ENCODE results near the gene KAZALD1. TPM values are rescaled to one million over a fixed set of nuclear protein-coding genes. Genes with fewer than 3 reads are reported as not detected.

Gene KAZALD1
- total and polyA plus RNA-seq, 10 of the 15 experiments (the other 5 are each of a cell fraction or from before 2014, with no cell fraction given) = 0.10 to 4.3 (median 1.9) TPM

GRCh38 chr10:101092881-101093354 is 31.1 kb downstream of the KAZALD1 start:
- DNase-seq (ENCODE audit: low read depth, low spot score) (no peak), FAIRE-seq (no peak), ATAC-seq (no peak)
- Histone ChIP-seq H3K9ac (ENCODE audit: control insufficient read depth, insufficient read depth, low read length) (no peak overlapping the region), H4K20me1 (ENCODE audit: control insufficient read depth, insufficient read depth) (no peaks in the 10 kb centered on the region), H3K36me3 (ENCODE audit: control insufficient read depth in 2 of 2, insufficient read depth in 2 of 2, low read length in 1 of 2) (no peaks in the 10 kb centered on the region), H2AFZ (ENCODE audit: control insufficient read depth, low read depth, low read length) (no peak overlapping the region), H3K4me3 (no peak overlapping the region), H3K4me2 (ENCODE audit: control insufficient read depth, insufficient read depth) (no peak overlapping the region), H3K27me3 (replicated peaks in 1 of 2; ENCODE audit: control insufficient read depth in 2 of 2, insufficient read depth in 2 of 2, low read length in 1 of 2) (peaks cover 1 to 4% of the 10 kb centered on the region in 2 experiments; a peak in 3 of 4 replicates), H3K4me1 (ENCODE audit: control insufficient read depth, insufficient read depth, low read length) (no peaks in the 10 kb centered on the region), H3K9me3 (replicated peaks; ENCODE audit: control insufficient read depth, insufficient read depth, low read length) (no peaks in the 10 kb centered on the region), H3K79me2 (ENCODE audit: control insufficient read depth, insufficient read depth, low read length) (no peaks in the 10 kb centered on the region), H3K27ac (ENCODE audit: control insufficient read depth, insufficient read depth) (no peak overlapping the region)
- SMC1A ChIA-PET (ENCODE audit: uncharacterized antibody, unreplicated experiment) = no interaction called here
- RAD21 ChIA-PET (ENCODE audit: unreplicated experiment) = no interaction called here
- POLR2A ChIA-PET = no interaction called here
- intact Hi-C loops (cut with micrococcal nuclease; ENCODE audit: unreplicated experiment) = no loop called here
- TF ChIP-seq HDAC6 (IDR thresholded peaks at IDR 0.05; ENCODE audit: unreplicated experiment) (no peak), RELB (IDR thresholded peaks at IDR 0.05; ENCODE audit: low read depth) (no peak)
- CTCF ChIA-PET = interaction anchor here (1.2 to 13.8 kb wide), 4 partner anchors 10 to 49 kb away, joined by 3 to 231 read pairs (median 7); no protein-coding TSS in a partner anchor
- no TSS peak for BruUV-seq (replicated peaks)
- 29% methylated on average over 9 of the region's 9 CpGs for WGBS (ENCODE audit: insufficient coverage, insufficient replicate concordance, low lambda C conversion rate, missing lambda C conversion rate)
- in situ Hi-C loops (cut with MboI) = no loop called here

- Histone ChIP-seq H3K27me3 (replicated peaks in 1 of 2; ENCODE audit: control insufficient read depth in 2 of 2, insufficient read depth in 2 of 2, low read length in 1 of 2) (peaks cover 0 to 1% of the 10 kb centered on the region in 2 experiments; a peak in 3 of 4 replicates), H2AFZ (ENCODE audit: control insufficient read depth, low read depth, low read length) (no peak overlapping the region), H3K36me3 (ENCODE audit: control insufficient read depth in 2 of 2, insufficient read depth in 2 of 2, low read length in 1 of 2) (no peaks in the 10 kb centered on the region), H3K4me2 (ENCODE audit: control insufficient read depth, insufficient read depth) (no peak overlapping the region), H3K9ac (ENCODE audit: control insufficient read depth, insufficient read depth, low read length) (no peak overlapping the region), H3K9me3 (replicated peaks; ENCODE audit: control insufficient read depth, insufficient read depth, low read length) (no peaks in the 10 kb centered on the region), H3K27ac (ENCODE audit: control insufficient read depth, insufficient read depth) (no peak overlapping the region), H3K4me1 (ENCODE audit: control insufficient read depth, insufficient read depth, low read length) (no peaks in the 10 kb centered on the region), H3K4me3 (no peak overlapping the region), H4K20me1 (ENCODE audit: control insufficient read depth, insufficient read depth) (no peaks in the 10 kb centered on the region), H3K79me2 (ENCODE audit: control insufficient read depth, insufficient read depth, low read length) (no peaks in the 10 kb centered on the region)
- RAD21 ChIA-PET (ENCODE audit: unreplicated experiment) = interaction anchor here (1.3 to 7.0 kb wide), 2 partner anchors 46 to 63 kb away, joined by 4 to 93 read pairs; partner anchors contain the start of genes PDZD7 and SFXN3
- POLR2A ChIA-PET = no interaction called here
- CTCF ChIA-PET = interaction anchor here (0.7 to 13.8 kb wide), 18 partner anchors 9 to 600 kb away, joined by 3 to 231 read pairs (median 11); partner anchors contain the start of gene KAZALD1
- no peak for ATAC-seq
- intact Hi-C loops (cut with micrococcal nuclease; ENCODE audit: unreplicated experiment) = no loop called here
- BruUV-seq (replicated peaks) = no TSS peak
- no peak for FAIRE-seq
- in situ Hi-C loops (cut with MboI) = no loop called here
- SMC1A ChIA-PET (ENCODE audit: uncharacterized antibody, unreplicated experiment) = interaction anchor here (2.1 to 7.6 kb wide), 2 partner anchors 48 to 51 kb away, joined by 7 to 72 read pairs; no protein-coding TSS in a partner anchor
- 19% methylated on average over 14 of the region's 14 CpGs for WGBS (ENCODE audit: insufficient coverage, insufficient replicate concordance, low lambda C conversion rate, missing lambda C conversion rate)
- TF ChIP-seq SIX5 (IDR thresholded peaks at IDR 0.05; ENCODE audit: low read depth, low read length, severe bottlenecking) = no peak
- no peak for DNase-seq (ENCODE audit: low read depth, low spot score)
Observed at GRCh38 chr10:101094121-101094879, 32.5 kb downstream of the KAZALD1 start.

Data from GM12878 (cell line).